B cell (primary cell): Measurements from ENCODE around the gene PALD1. TPM values are rescaled to one million over a fixed set of nuclear protein-coding genes. Genes with fewer than 3 reads are reported as not detected.

ENCODE experiments used
- ATAC-seq: fragments of 200-7000 bp; cut with Tn5 transposase; one replicate; pipeline ENCODE4 v1.10.0; 2021; ENCODE audit warnings: low read depth, mild to moderate bottlenecking, moderate number of reproducible peaks, moderate library complexity
- CTCF ChIA-PET: fragments of 350-600 bp; sonication (Branson Sonifier 250); formaldehyde crosslinking; loops from one replicate; lab custom pipeline; 2021; ENCODE audit warnings: antibody characterized with exemption, inconsistent platforms; lab: Charles Lee
- POLR2A ChIA-PET: fragments of 350-600 bp; sonication (Branson Sonifier 250); formaldehyde crosslinking; loops from one replicate; lab custom pipeline; 2021; ENCODE audit warnings: antibody characterized with exemption; lab: Charles Lee
- DNase-seq: peaks from one replicate; pipeline ENCODE4 v3.0.0; 2013
- H2AFZ ChIP-seq: 2 replicates; pipeline ENCODE4 v1.6.1; 2012; ENCODE audit warnings: mild to moderate bottlenecking, low read depth, low read length; ENCODE audit not compliant: insufficient read depth, poor library complexity, severe bottlenecking
- H3K27ac ChIP-seq, 2 donors: 1 replicate in 1 of 2; 2 replicates in 1 of 2; pipeline ENCODE4 v1.5.1; 2012 to 2013; ENCODE audit warnings: low read length in 2 of 2, mild to moderate bottlenecking in 2 of 2, moderate library complexity in 1 of 2
- H3K27me3 ChIP-seq, 4 experiments: fragments of 200-600 bp in 1 of 4; sonication (generic) in 1 of 4; replicated peaks in 1 of 4; 1 replicate in 2 of 4; 2 replicates in 2 of 4; pipeline versions ENCODE4 v1.6.1 to v1.7.0; 2013 to 2016; ENCODE audit warnings: low read length in 3 of 4, mild to moderate bottlenecking in 2 of 4, mixed read lengths in 1 of 4, moderate library complexity in 1 of 4; ENCODE audit not compliant: insufficient read depth in 4 of 4, control insufficient read depth in 3 of 4; ENCODE audit errors: control extremely low read depth in 1 of 4
- H3K36me3 ChIP-seq, 2 experiments: replicated peaks in 1 of 2; 1 replicate in 1 of 2; 2 replicates in 1 of 2; pipeline versions ENCODE4 v1.6.1 to v1.7.1; 2013; ENCODE audit warnings: low read length in 1 of 2; ENCODE audit not compliant: insufficient read depth in 2 of 2, control insufficient read depth in 1 of 2; ENCODE audit errors: control extremely low read depth in 1 of 2, extremely low read depth in 1 of 2
- H3K4me1 ChIP-seq, 2 donors: fragments of 200-600 bp in 1 of 2; sonication (generic) in 1 of 2; 1 replicate in 1 of 2; 2 replicates in 1 of 2; pipeline versions ENCODE4 v1.5.1 to v1.6.1; 2013 to 2017; ENCODE audit warnings: low read length in 2 of 2; ENCODE audit not compliant: control insufficient read depth in 2 of 2, insufficient read depth in 2 of 2
- H3K4me2 ChIP-seq: replicated peaks from 2 replicates; pipeline ENCODE3; 2012; ENCODE audit warnings: mild to moderate bottlenecking, low read depth, low read length; ENCODE audit not compliant: poor library complexity, severe bottlenecking
- H3K4me3 ChIP-seq, 5 experiments: fragments of 200-600 bp in 1 of 5; sonication (generic) in 1 of 5; 1 replicate in 3 of 5; 2 replicates in 2 of 5; pipeline versions ENCODE4 v1.5.1 to v1.7.0; 2011 to 2016; ENCODE audit warnings: low read length in 4 of 5, mild to moderate bottlenecking in 4 of 5, low read depth in 2 of 5, control low read depth in 1 of 5, moderate library complexity in 1 of 5; ENCODE audit not compliant: insufficient read depth in 1 of 5; ENCODE audit errors: control extremely low read depth in 1 of 5, extremely low read depth in 1 of 5
- H3K79me2 ChIP-seq: fragments of 200-600 bp; sonication (generic); one replicate; pipeline ENCODE4 v1.6.0; 2016; ENCODE audit warnings: low read length; ENCODE audit not compliant: control insufficient read depth, insufficient read depth
- H3K9ac ChIP-seq: fragments of 200-600 bp; sonication (generic); 2 replicates; pipeline ENCODE4 v1.6.1; 2017; ENCODE audit warnings: mild to moderate bottlenecking, low read length, moderate library complexity
- H3K9me3 ChIP-seq, 3 donors: one replicate each; pipeline versions ENCODE4 v1.6.1 to v1.7.1; 2013; ENCODE audit warnings: low read length in 2 of 3; ENCODE audit not compliant: control insufficient read depth in 2 of 3, insufficient read depth in 1 of 3; ENCODE audit errors: control extremely low read depth in 1 of 3
- H4K20me1 ChIP-seq: 2 replicates; pipeline ENCODE4 v1.6.0; 2012; ENCODE audit warnings: mild to moderate bottlenecking, low read length; ENCODE audit not compliant: insufficient read depth, control insufficient read depth, poor library complexity, severe bottlenecking
- H3K27ac Mint-ChIP-seq: one replicate; pipeline ENCODE4 v1.8.0; 2021; ENCODE audit warnings: mixed read lengths
- H3K27me3 Mint-ChIP-seq: one replicate; pipeline ENCODE4 v1.8.0; 2021; ENCODE audit warnings: mixed read lengths
- H3K4me1 Mint-ChIP-seq: one replicate; pipeline ENCODE4 v1.8.0; 2021; ENCODE audit warnings: mixed read lengths
- H3K4me3 Mint-ChIP-seq: one replicate; pipeline ENCODE4 v1.8.0; 2021; ENCODE audit warnings: mixed read lengths
- H3K9me3 Mint-ChIP-seq: one replicate; pipeline ENCODE4 v1.8.0; 2022; ENCODE audit warnings: mixed read lengths; ENCODE audit not compliant: insufficient read depth
- CTCF ChIP-seq: fragments of 200-600 bp; IDR thresholded peaks from one replicate; pipeline ENCODE4 v1.8.0; 2022; ENCODE audit warnings: antibody characterized with exemption, mild to moderate bottlenecking
- EZH2 ChIP-seq: IDR thresholded peaks from 2 replicates; pipeline ENCODE4 v1.6.1; 2012; ENCODE audit warnings: borderline replicate concordance, low read depth, mild to moderate bottlenecking, moderate library complexity, low read length; ENCODE audit not compliant: insufficient read depth, poor library complexity, severe bottlenecking
- WGBS: methylation state at CpG from one replicate; pipeline ENCODE4 v1.1.5; 2013; ENCODE audit warnings: missing lambda C conversion rate; ENCODE audit not compliant: insufficient coverage; 5-methylcytosine and 5-hydroxymethylcytosine counted together
- intact Hi-C: fragments of 100-400 bp; cut with micrococcal nuclease; formaldehyde crosslinking; loops from one replicate; pipeline ENCODE4 v1.10.0; 2022
- polyA plus RNA-seq: library from polyadenylated mRNA; depleted of rRNA; stranded (reverse); fragments of >200 nt; gene quantifications from 2 replicates; pipeline ENCODE4 v1.2.3, GENCODE V29; 2012
- total RNA-seq, 2 donors: library from RNA; stranded (reverse); fragments of 120-200 nt in 1 of 2; gene quantifications; 1 replicate in 1 of 2; 2 replicates in 1 of 2; pipeline versions ENCODE4 v1.2.3 to v1.2.4, GENCODE V29; 2013 to 2022

The PALD1 gene
- total and polyA plus RNA-seq, 2 donors (not counting 1 experiment from before 2014, with no cell fraction given) = 2.2 to 2.8 TPM

GRCh38 chr10:70589762-70590654 is 111.4 kb downstream of the PALD1 start:
- intact Hi-C loops = no loop called here
- CTCF ChIA-PET = no interaction called here
- TF ChIP-seq EZH2 (no peak), CTCF (no peak)
- Mint-ChIP-seq H3K9me3 (no peaks in the 10 kb centered on the region), H3K4me1 (no peaks in the 10 kb centered on the region), H3K27me3 (peaks cover 46% of the 10 kb centered on the region), H3K4me3 (no peak overlapping the region), H3K27ac (no peak overlapping the region)
- no peaks in the 10 kb centered on the region for H3K36me3 ChIP-seq
- no peak overlapping the region for H3K9ac ChIP-seq
- no peaks in the 10 kb centered on the region for H3K4me1 ChIP-seq
- H4K20me1 ChIP-seq = no peaks in the 10 kb centered on the region
- DNase-seq (no peak), ATAC-seq (no peak)
- H3K9me3 ChIP-seq = no peaks in the 10 kb centered on the region
- POLR2A ChIA-PET = no interaction called here
- 94% methylated on average over 3 of the region's 5 CpGs for WGBS
- H3K27me3 ChIP-seq = peaks cover 0 to 3% (median 0%) of the 10 kb centered on the region in 4 experiments
- H3K79me2 ChIP-seq = no peaks in the 10 kb centered on the region
- no peak overlapping the region for H3K4me3 ChIP-seq
- H2AFZ ChIP-seq = no peak overlapping the region
- H3K4me2 ChIP-seq = no peak overlapping the region
- no peak overlapping the region for H3K27ac ChIP-seq
